ENCODE results near the gene SOX6.

Gene SOX6

DNA sequence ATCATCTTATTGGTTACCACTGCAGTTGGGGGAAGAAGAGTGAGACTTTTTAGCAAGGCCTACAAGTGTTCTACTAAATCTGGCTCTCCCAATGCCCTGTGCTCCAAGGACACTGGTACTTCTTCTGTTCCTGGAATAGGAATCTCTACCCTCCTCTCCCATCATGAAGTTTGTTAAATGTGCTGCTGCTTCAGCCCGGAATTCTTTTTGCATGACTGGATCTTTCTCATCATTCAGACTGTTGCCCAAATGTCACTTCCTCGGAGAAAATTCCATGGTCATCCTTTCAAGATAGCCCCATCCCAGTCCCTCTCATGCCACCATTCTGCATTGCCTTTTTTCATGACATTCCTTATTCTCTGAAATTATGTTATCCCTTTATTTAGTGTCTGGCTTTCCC lies 400.8 kb downstream of the SOX6 start:
- H3K9me3 ChIP-seq = no peaks in the 10 kb centered on the region
- H3K27me3 ChIP-seq = no peaks in the 10 kb centered on the region
- H3K27ac ChIP-seq = no peak overlapping the region
- DNase-seq = no peak
- no peak overlapping the region for H3K4me3 ChIP-seq
- H3K4me1 ChIP-seq = no peaks in the 10 kb centered on the region
- TF ChIP-seq, protein P1, sequence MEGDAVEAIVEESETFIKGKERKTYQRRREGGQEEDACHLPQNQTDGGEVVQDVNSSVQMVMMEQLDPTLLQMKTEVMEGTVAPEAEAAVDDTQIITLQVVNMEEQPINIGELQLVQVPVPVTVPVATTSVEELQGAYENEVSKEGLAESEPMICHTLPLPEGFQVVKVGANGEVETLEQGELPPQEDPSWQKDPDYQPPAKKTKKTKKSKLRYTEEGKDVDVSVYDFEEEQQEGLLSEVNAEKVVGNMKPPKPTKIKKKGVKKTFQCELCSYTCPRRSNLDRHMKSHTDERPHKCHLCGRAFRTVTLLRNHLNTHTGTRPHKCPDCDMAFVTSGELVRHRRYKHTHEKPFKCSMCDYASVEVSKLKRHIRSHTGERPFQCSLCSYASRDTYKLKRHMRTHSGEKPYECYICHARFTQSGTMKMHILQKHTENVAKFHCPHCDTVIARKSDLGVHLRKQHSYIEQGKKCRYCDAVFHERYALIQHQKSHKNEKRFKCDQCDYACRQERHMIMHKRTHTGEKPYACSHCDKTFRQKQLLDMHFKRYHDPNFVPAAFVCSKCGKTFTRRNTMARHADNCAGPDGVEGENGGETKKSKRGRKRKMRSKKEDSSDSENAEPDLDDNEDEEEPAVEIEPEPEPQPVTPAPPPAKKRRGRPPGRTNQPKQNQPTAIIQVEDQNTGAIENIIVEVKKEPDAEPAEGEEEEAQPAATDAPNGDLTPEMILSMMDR (IDR thresholded peaks at IDR 0.05) = no peak
- no peaks in the 10 kb centered on the region for H3K36me3 ChIP-seq
- intact Hi-C loops (cut with DNase I; ENCODE audit: low total_unique reads) = no loop called here

DNA sequence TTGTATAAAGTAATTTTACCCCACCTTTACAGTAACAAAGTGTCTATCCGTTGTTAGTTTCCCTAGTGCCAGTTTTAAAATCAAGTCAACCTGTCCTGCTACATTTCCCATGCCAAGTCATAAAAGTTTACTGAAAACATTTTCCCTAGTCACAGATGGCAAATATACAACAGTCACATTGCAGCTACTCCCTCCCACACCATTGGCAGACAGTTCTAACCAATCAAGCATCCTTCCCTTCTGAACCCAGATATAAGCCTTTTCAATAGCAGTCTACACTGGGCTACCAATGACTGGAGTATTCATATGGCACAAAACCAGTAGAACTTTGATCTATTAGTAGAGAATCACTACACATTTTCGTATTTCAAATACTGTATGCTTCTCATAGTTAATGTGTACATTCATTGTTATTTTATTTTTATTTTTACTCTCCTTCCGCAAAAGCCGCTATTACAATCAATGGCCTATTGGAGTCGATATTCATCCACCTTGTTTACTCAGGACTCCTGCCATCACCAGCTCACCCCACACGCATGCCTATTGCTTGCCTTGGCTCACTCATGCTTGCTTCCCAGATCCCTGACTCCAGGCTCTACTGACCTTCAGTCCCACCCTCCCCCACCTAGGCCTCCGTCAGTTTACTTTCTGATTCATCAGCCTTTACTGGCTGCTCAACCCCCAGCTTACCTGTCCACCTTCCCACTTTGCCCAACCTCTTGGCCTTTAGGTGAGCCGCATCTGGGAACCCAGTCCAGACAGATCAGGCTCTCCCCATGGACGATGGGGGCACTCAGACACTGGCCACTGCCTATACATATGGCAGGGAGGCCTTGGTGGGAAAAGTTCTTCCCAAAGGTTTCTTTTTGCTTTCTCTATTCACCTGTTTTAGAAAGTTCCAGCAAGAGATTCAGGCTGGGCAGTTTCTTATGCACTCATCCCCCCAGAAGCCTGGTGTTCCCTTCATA lies 408.4 kb downstream of the SOX6 start:
- Histone ChIP-seq H3K9me3 (peaks cover 0 to 18% (median 6%) of the 10 kb centered on the region in 3 donors), H3K27ac (no peak overlapping the region), H3K4me3 (no peak overlapping the region), H3K36me3 (no peaks in the 10 kb centered on the region), H3K4me1 (no peaks in the 10 kb centered on the region), H3K27me3 (no peaks in the 10 kb centered on the region)
- no peak for DNase-seq
- TF ChIP-seq, protein P1 (IDR thresholded peaks at IDR 0.05) = no peak
- intact Hi-C loops (cut with DNase I; ENCODE audit: low total_unique reads) = no loop called here

DNA sequence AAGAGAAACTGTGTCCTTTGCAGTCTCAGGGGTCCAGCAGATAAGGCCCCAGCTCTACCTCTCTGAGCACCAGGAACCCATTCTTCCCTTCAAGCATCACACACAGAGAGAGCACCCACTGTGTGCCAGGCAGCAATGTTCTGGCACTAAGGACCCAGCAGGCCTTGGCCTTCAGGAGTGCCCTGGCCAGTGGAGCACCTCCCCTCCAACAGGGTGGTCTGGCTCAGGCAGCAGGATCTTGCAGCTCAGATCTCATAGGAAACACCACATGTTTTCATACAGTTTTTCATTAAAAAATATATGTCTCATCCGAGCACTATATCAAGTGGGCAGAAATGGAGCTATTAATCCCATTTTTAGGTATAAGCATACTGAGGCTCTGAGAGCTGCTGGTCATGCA lies 410.6 kb downstream of the SOX6 start:
- no peak overlapping the region for H3K27ac ChIP-seq
- no peak for DNase-seq
- TF ChIP-seq, protein P1 (IDR thresholded peaks at IDR 0.05) = no peak
- H3K9me3 ChIP-seq = peaks cover 0 to 18% (median 6%) of the 10 kb centered on the region in 3 donors
- intact Hi-C loops (cut with DNase I; ENCODE audit: low total_unique reads) = no loop called here
- H3K27me3 ChIP-seq = no peaks in the 10 kb centered on the region
- H3K36me3 ChIP-seq = no peaks in the 10 kb centered on the region
- H3K4me3 ChIP-seq = no peak overlapping the region
- H3K4me1 ChIP-seq = peaks cover 0 to 8% (median 2%) of the 10 kb centered on the region in 4 donors

DNA sequence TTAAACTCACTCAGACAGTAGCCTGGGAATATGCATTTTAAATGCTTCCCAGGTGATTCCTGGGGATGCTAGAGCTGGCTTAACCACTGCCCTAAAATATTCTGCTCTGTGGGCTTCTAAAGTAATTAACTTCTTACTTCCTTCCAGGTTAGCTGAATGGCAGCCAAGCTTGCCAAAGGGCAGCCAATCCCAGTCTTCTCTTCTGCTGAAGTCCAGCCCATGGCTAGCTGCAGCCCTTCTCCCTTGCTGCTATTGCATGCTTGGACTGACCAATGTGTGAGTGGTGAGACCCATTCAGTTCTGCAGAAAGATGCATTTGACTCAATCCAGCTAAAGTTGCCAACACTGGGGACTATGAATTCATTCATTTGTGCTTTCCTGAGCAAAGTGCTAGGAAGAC lies 411.9 kb downstream of the SOX6 start:
- H3K9me3 ChIP-seq = peaks cover 0 to 18% (median 6%) of the 10 kb centered on the region in 3 donors
- DNase-seq = no peak
- TF ChIP-seq, protein P1 (IDR thresholded peaks at IDR 0.05) = no peak
- no peaks in the 10 kb centered on the region for H3K36me3 ChIP-seq
- no peaks in the 10 kb centered on the region for H3K27me3 ChIP-seq
- intact Hi-C loops (cut with DNase I; ENCODE audit: low total_unique reads) = no loop called here
- no peak overlapping the region for H3K4me3 ChIP-seq
- H3K4me1 ChIP-seq = peaks cover 0 to 8% (median 3%) of the 10 kb centered on the region in 4 donors
- H3K27ac ChIP-seq = no peak overlapping the region

DNA sequence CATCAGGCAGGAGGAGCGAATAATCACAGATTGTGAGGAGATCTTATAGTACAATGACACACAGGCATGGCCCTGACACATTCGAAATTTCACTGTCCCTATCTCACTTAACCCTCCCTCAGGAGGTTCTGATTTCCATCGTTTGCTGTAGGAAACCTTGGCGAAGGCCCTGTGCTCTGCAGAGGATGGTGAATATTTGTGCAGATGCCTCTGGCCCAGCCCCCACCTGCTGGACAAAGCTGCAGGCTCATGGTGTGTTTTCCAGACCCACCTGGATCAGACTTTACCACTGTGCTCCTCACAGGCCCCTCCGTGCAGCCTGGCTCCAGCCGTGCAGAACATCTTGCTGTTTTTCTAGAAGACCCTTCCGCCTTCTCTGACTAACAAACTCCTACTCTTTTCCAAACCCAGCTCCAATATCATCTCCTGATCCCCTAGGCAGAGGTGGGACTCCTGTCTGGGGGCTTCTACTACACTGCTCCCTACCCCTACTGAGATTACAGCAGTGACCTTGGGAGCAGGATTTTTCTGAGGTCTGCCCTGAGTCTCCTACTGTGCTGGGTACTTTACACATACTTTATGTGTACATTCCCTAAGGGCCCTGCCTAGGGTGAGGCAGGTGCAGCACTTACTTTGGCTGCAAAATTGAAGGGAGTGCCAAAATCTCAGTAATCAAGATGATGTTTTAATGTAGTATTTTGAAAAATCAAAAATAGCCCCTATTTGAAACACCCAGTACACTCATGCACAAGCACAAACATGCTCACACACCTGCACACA lies 412.7 kb downstream of the SOX6 start:
- Histone ChIP-seq H3K27ac (no peak overlapping the region), H3K4me3 (no peak overlapping the region), H3K4me1 (peaks cover 0 to 8% (median 3%) of the 10 kb centered on the region in 4 donors), H3K36me3 (no peaks in the 10 kb centered on the region), H3K27me3 (no peaks in the 10 kb centered on the region), H3K9me3 (peaks cover 0 to 18% (median 6%) of the 10 kb centered on the region in 3 donors)
- no peak for DNase-seq
- TF ChIP-seq, protein P1 (IDR thresholded peaks at IDR 0.05) = no peak
- intact Hi-C loops (cut with DNase I; ENCODE audit: low total_unique reads) = no loop called here

Measured in tibial artery (tissue), 4 donors.